ENCODE results near the gene PCDHGA1.
A peak's percentile ranks its signal among the peaks of the same experiment; 100 is the strongest.

The PCDHGA1 gene

DNA sequence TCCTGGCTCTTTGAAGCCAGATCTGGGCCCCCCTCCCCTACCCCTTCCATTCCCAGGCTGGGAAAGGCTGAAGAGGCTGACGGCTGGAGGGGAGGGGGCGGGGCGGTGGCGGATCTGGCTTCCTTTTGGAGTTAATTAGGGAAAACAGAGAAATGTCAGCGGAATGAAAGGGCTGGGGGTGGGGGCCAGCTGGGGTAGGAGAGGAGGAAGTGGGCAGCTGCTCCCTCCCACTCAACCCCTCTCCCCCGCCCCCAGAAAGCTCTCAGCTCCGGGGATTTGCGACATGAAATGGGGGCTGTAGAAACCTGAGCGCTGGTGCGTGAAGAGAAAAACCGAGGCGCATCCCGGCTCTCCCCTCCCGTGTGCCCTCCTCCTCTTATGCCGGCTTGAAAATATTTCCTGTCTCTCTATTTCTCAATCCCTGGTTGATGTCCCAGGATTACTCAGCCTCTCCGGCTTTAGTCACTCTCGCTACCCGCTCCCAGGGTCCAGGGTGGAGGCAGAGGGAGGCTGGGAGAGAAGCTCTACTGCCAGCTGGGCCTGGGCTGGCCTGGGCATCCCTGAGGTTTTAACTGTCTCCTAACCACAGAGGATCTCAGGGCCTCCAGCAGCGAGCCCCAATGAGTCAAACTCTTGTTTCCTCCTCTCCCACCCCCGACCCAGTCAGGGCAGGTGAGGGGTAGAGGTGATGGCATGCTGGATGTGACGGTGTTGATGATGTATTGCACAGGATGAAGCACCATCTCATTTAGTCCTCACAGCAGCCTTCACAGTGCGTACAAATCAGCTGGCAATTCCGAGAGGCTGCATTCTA is 178.7 kb downstream of the PCDHGA1 start:
- intact Hi-C loops (cut with DNase I): no loop called here
- DNase-seq: peak in 4 of 10 donors; percentile 76 to 92 (median 88)

DNA sequence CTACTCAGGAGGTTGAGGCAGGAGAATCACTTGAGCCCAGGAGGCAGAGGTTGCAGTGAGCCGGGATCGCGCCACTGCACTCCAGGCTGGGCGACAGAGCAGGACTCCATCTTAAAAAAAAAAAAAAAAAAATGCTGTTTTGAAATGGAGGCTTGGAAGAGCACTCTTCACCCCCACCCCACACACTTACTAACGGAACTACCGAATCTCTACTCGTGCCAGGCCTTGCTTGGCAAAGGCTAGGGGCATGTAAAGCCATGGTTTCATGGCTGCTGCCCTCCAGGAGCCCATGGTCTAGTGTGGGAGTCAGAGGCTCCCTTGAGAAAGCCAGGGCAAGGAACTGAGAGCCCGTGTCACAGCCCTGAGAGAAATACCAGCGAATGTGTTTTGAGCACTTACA is 179.8 kb downstream of the PCDHGA1 start:
- intact Hi-C loops (cut with DNase I): no loop called here
- DNase-seq: peak in 1 of 10 donors; percentile 17

GRCh38 chr5:141510850-141511601 is 180.7 kb downstream of the PCDHGA1 start:
- DNase-seq: peak in 1 of 10 donors; percentile 48
- intact Hi-C loops (cut with DNase I): no loop called here

DNA sequence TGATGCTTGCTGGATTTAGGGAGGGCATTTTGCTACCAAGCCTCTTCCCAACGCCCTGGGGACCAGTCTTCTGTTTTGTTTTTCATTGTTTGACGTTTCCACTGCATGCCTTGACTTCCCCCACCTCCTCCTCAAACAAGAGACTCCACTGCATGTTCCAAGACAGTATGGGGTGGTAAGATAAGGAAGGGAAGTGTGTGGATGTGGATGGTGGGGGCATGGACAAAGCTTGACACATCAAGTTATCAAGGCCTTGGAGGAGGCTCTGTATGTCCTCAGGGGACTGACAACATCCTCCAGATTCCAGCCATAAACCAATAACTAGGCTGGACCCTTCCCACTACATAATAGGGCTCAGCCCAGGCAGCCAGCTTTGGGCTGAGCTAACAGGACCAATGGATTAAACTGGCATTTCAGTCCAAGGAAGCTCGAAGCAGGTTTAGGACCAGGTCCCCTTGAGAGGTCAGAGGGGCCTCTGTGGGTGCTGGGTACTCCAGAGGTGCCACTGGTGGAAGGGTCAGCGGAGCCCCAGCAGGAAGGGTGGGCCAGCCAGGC is 181.5 kb downstream of the PCDHGA1 start:
- no peak for DNase-seq
- intact Hi-C loops (cut with DNase I): no loop called here

- peak; percentile 64 to 96 (median 84) for DNase-seq
- intact Hi-C loops (cut with DNase I): no loop called here
Measured at GRCh38 chr5:141512390-141512910, 182.1 kb downstream of the PCDHGA1 start.

GRCh38 chr5:141512911-141513626 is 182.8 kb downstream of the PCDHGA1 start:
- intact Hi-C loops (cut with DNase I): no loop called here
- peak in 8 of 10 donors; percentile 62 to 95 (median 72) for DNase-seq

DNA sequence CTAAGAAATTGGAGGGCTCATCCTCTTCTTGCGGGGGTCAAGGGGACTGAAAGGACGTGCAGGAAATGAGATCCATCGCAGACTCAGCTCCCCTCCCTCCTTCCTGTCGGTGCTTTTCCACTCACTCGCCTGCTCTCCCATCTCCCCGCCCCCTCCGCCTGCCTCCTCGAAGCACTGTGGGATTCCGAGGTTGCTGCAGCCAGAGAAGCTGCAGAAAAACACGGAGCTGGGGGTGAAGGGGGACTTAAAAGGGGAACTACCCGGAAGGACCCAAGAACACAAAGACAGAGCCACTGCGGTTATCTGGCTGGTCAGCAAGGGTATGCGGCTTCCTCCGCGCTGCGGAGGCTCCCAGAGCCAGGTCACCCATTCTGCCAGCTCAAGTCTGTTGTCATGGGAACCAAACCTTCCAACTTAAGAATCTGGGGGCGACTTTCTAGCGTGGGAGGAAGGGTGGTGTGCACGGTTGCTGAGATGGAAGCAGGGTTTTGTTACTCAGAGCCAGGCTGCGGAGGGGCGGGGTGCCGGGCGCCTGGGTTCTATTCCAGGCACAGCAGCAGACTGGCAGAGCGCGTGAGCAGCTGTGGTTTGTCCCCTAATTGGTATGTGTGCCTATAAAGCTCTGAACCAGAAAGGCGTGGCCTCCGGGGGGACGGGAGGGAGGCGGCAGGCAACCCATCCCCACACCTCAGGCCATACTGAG is 183.5 kb downstream of the PCDHGA1 start:
- peak; percentile 55 to 98 (median 89) for DNase-seq
- intact Hi-C loops (cut with DNase I): no loop called here

DNA sequence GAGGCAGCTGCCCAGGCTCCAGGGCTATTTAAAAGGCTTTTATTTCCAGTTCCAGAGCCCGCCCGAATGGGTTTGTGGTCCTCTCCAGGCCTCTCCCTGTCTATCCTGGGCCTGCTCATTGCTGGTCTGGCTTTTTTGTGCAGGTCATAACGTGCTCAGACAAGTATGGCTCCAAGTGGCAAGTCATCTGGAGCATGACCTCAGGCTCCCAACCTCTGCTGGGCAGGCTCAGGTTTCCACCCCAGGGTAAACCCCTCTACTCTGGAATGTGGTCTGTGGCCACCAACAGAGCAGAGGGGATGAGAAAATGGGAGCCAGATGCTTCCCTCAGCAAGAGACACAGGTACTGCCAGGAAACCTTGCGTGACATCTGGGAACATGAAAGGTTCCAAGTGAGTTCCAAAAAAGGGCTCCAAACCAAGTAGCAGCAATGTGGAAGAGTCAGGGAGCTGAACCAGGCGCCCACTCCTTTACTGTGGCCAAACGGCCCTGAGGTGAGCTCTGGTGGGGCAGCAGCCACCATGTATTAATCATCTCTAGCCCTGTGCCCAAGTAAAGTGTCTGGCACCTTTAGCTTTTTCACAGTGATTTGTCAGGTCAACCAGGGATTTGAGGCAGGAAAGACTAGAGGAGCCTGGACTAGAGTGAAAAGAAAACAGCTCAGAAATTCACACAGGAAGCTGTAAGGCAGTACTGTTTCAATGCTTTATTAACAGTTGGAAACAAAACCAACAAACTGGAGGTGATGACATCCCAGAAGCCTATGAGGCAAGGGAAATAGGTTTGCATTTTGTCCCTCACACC is 184.2 kb downstream of the PCDHGA1 start:
- intact Hi-C loops (cut with DNase I): no loop called here
- DNase-seq: peak in 1 of 10 donors; percentile 67

DNA sequence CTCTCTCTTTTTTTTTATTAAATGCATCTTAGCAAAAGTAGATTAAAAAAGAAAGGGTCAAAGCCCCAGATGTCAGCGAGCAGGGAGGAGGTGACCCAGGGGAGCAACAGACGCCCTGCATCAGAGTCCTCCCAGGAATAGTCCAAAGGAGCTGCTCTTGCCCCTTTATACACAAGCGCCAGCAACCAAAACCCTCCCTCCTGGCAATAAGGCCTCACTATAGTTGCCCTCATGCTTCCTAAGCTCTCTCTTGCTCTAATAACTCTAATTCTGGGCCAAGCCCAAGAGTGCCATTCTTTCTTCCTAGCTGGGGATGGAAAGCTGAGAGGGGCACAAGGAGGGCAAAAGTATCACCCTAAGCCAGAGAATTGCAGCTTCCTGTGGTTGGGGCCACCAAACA is 184.8 kb downstream of the PCDHGA1 start:
- intact Hi-C loops (cut with DNase I): no loop called here
- DNase-seq: peak in 1 of 10 donors; percentile 51

DNA sequence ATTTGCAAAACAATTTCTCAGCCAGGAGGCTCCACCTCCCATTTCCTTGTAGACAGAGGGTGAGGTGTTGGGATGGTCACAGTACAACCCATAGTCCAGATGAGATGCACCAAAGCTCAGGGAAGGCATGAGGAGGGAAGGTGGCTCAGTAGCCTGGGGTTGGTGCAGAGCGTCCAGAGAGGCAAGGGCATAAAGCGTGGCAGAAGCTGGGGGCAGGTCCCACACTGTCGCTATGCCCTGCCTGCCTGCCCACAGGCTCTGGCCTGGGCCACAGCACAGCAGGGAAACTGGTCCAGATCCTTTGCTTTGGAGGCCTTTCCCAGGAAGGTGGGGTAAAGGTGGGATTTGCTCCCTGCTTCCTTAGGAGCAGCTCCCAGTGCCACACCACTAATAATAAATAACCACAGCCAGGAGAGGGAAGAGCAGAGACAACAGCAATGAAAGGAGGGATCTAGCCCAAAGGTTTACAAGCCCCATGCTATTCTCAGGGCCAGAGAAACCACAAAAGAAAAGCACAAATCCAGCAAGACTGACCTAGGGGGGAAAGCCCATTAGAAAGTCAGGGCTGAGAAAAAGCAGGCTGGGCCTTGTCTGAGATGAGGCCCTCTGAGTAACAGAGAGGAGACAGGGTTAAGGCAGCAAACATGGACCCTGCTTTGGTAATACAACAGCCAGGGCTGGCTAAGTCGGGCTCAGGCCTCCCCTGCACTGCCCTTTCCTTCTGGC is 185.8 kb downstream of the PCDHGA1 start:
- intact Hi-C loops (cut with DNase I): no loop called here
- peak in 1 of 10 donors; percentile 75 for DNase-seq

DNA sequence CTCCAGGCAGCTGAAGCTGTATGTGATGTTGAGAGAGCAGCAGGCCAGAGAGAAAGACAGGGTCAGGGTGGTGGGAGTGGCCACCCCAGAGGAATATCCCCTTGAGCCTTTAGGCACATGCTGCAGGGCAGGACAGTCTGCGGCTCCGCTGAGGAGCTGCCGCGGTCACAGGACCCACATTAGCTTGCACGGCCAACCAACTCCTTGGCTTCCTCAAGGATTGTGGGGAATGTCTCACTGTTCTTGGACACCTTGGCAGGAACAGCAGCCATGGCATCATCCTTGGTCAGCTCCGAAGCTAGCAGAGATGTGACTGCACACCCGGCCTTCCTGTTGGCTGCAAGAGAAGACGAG is 186.3 kb downstream of the PCDHGA1 start:
- intact Hi-C loops (cut with DNase I): no loop called here

GRCh38 chr5:141517312-141517711 is 187.0 kb downstream of the PCDHGA1 start:
- peak in 1 of 10 donors; percentile 32 for DNase-seq
- intact Hi-C loops (cut with DNase I): no loop called here

More for the DNA sequence above, 186.3 kb downstream of the PCDHGA1 start:
- peak in 1 of 10 donors; percentile 83 for DNase-seq

DNA sequence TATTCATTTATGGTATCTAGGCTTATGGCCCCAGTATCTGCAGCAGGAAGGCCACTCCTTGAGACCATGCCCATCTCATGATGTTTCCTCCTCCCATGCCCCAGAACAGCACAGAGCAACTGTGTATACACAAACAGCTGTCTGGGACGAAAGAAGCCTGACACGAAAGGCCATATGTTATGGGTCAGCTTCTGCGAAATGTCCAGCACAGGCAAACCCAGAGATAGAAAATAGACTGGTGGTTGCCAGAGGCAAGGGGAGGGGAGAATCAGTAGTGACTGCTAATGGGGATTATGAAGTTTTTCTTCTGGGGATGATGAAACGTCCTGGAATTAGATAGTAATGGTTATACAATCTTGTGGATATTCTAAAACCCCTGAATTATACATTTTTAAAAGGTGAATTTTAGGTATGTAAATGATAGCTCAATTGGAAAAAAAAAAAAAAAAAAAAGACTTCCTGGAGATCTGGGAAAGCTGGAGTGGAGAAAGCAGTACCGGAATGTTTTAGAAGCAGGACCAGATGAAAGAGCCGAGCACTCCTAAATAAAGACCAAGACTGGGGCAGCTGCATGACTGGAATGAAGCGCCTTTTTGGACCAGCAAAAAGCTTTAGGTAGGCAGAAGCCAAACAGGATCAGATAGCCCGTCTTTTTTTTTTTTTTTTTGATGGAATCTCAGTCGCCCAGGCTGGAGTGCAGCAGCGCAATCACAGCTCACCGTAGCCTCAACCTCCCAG is 187.7 kb downstream of the PCDHGA1 start:
- intact Hi-C loops (cut with DNase I): no loop called here
- peak in 1 of 10 donors; percentile 35 for DNase-seq

- no peak for DNase-seq
- intact Hi-C loops (cut with DNase I): no loop called here
Measured at GRCh38 chr5:141518618-141519015, 188.3 kb downstream of the PCDHGA1 start.

- intact Hi-C loops (cut with DNase I): loop anchor here (5.0 kb wide), 1 partner anchor 103 kb away; the partner anchor contains the start of gene PCDHGB7
- DNase-seq: peak in 1 of 10 donors; percentile 3
Measured at GRCh38 chr5:141519605-141520565, 189.6 kb downstream of the PCDHGA1 start.

DNA sequence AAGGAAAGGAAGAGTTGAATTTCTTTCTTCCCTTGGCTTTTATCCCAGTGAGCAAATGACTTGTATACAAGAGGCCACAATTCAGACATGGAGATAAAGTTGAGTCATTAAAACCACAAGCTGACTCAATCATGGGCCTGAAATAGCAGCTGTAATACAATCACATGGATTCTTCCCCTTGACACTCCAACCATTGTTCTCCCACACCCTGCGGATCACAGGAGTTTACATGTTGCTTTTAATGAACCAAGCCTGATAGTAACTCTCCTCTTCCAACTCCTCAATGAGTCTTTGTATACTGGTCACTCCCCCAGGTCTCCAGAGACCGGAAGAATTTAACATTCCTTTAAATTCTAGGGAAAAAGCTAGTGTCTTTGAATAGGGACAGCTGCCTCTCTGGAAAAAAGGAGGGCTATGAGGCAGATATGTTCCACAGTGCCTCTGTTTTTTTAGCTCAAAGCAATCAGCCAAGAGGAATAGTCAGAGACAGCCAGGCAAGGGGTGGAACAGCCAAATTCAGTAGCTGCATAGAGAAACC is 191.0 kb downstream of the PCDHGA1 start:
- DNase-seq: peak in 1 of 10 donors; percentile 63
- intact Hi-C loops (cut with DNase I): loop anchor here (5.0 kb wide), 1 partner anchor 104 kb away; the partner anchor contains the start of gene PCDHGB7

All from posterior cingulate gyrus (tissue), 11 donors.